GM19193 (cell line): ENCODE measurements around the gene C1R.
A peak's percentile ranks its signal among the peaks of the same experiment; 100 is the strongest.

ENCODE experiments used
- POLR2A ChIP-seq: IDR thresholded peaks from 4 replicates; pipeline ENCODE4 v1.6.1; 2011; ENCODE audit not compliant: insufficient read depth, insufficient read length; ENCODE audit errors: extremely low read depth

Gene C1R

GRCh38 chr12:7109572-7109920 is 17.3 kb upstream of the C1R start:
- TF ChIP-seq POLR2A = no peak

DNA sequence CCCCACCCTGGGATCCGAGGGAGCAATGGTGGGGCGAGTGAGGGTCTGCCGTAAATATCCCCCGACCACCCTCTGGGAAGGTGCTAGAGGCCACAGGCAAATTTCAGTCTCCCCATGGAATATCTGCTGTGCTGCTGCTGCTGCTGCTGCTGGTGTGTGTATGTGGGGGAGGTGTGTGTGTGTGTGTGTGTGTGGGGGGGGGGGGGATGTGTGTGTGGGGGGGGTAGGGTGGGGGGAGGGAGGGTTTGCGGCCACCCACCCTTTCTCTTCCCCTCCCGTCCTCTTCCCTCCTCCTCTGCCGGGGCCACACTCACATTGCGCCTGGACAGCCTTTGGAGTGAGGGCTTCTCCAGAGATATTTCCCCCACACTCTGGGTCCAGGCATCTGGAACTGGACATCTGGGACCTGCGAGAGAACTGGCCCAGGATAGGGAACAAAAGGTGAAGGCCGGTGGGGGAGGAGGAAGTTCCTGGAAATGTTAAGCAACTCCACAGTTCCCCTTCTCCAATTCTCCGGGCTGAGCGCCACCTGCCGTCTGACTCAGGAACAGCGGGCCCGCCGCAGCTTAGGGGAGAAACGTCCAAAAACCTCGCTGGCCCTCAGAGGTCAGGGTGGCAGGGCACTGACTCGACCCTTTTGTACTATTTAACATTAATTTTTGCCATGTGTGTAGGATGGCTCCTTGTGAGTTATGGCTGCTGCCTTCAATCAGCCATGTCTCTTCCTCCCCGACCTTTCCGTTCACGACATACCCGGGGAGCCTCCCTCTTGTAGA is 16.7 kb upstream of the C1R start, which contains the start of gene C1RL:
C1RL (minus strand) TSS at position 419 of the 776 bp plus-strand sequence; CDS start at position 385, 34 bp downstream.
- TF ChIP-seq POLR2A = no peak

- TF ChIP-seq POLR2A = peak; percentile 98
Observed at GRCh38 chr12:7108003-7108795, 16.0 kb upstream of the C1R start.

DNA sequence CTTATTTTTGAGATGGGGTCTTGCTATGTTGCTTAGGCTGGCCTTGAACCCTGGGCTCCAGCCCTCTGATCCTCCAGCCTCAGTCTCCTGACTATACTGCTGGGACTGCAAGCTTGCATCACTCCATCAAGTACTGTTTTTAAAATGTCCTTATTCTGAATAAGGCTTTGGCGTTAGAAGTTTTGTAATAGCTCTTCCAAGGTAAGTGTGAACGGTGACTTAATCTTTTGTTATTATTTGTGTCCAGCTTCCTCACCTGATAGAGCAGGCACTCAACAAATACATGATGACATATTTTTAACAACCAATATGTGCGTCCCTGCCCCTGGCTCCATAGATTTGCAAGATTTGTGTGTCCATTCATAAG is 15.4 kb upstream of the C1R start:
- TF ChIP-seq POLR2A = no peak

DNA sequence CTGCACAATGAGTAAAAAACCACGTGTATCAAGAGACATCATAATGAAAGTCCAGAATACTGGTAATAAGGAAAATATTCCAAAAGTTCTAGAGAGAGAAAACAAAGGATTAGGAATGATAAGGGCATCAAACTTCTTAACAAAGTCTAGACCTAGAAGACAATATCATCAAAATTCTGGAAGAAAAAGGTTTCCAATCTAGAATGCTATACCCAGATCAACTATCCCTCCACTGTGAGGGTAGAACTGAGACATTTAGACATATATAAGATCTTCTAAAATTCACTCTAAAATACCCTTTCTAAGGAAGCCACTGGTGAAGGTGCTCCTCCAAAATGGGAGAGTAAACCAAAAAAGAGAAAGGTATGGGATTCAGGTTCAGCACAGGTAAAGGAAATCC is 13.8 kb upstream of the C1R start:
- TF ChIP-seq POLR2A = no peak

DNA sequence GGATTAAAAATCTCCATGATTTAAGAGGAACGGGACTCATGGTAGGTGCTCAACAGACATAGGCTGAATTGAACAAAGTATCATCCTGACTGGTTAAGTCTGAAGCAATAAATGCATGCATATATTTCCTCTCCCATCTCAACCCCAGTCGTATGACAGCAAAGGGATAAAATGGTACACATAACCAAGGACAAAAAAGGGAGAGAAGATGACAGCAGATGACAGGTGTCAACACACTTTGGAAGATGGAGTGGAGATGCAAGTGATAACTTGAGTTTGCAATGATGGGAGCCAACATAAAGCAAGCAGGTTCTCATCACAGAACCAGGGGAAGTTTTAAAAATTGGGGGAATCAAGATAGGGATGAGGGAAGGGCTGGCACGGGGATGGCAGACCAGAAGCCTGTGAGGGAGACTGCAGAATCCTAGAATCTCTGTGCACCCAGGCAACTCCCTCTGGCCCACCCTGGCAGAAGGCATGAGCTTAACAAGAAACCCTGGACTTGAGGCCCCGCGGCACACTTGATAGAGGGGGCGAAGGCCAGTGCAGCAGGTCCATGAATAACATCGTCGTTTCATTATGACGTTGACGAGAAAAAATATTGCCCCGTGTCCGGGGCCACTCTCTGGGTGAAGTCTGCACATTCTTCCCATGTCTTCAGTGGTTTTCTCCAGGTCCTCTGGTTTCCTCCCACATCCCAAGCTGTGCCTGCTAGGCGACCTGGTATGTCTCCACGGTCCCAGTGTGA is 11.8 kb upstream of the C1R start:
- TF ChIP-seq POLR2A = no peak

DNA sequence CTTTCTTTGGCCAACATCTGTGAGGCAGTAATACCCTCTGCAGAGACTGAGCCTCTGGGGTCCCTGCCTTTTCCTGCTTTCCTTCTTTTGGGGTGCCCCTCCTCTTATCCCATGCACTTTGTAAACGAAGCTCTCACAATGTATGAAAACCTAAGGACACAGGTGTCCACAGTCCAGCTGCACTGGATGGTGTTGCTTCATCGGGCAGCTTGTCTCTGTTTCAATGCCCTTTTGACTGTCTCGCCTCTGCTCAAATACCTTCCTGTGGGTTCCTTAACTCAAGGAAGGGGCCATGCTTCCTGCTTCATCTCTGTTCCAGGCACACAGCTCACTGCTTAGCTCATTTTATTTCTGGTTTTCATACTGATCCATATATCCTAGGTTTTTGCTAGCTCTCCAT is 10.3 kb upstream of the C1R start:
- no peak for TF ChIP-seq POLR2A

DNA sequence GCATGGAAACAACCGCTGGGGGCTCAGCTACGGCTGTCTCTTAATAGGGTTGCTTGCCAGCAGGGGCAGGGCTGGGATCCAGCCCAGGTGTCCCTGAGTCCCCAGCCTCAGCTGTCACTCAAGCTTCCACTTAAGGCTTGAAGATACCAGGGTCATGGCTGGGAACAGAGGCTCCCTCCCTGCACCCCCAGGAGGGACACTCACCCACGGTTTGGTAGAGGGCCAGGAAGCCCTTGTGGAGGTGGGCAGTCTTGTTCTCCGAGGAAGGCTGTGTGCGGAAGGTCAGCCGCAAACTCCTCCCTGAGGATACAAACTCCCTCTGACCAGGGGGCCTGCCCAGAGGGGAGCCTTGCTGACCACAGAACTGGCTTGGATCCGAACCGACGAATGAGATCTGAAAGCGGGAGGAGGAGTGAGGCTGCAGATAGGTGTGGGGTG is 9.5 kb upstream of the C1R start:
- TF ChIP-seq POLR2A = no peak

- no peak for TF ChIP-seq POLR2A
Observed at GRCh38 chr12:7101047-7101693, 8.9 kb upstream of the C1R start.

- no peak for TF ChIP-seq POLR2A
Observed at GRCh38 chr12:7100239-7100638, 8.0 kb upstream of the C1R start.

- TF ChIP-seq POLR2A = no peak
Observed at GRCh38 chr12:7099290-7099996, 7.2 kb upstream of the C1R start.

- TF ChIP-seq POLR2A = no peak
Observed at GRCh38 chr12:7096979-7097378, 4.7 kb upstream of the C1R start.

- TF ChIP-seq POLR2A = no peak
Observed at GRCh38 chr12:7096006-7096932, 4.0 kb upstream of the C1R start.
